Type B pancreatic cell (in vitro differentiated cells): Measurements from ENCODE around the gene PYURF. TPM values are rescaled to one million over a fixed set of nuclear protein-coding genes. Genes with fewer than 3 reads are reported as not detected.

Experiments
- DNase-seq: peaks from one replicate; pipeline ENCODE4 v3.0.0; 2021; ENCODE audit warnings: mixed read lengths; ENCODE audit not compliant: unreplicated experiment; ENCODE audit errors: extremely low spot score
- H3K27ac Mint-ChIP-seq: 2 replicates; pipeline ENCODE4 v1.8.0; 2021; ENCODE audit warnings: mild to moderate bottlenecking, mixed read lengths
- H3K27me3 Mint-ChIP-seq: 2 replicates; pipeline ENCODE4 v1.8.0; 2021; ENCODE audit warnings: mixed read lengths
- H3K36me3 Mint-ChIP-seq: 2 replicates; pipeline ENCODE4 v1.8.0; 2021; ENCODE audit warnings: mixed read lengths
- H3K4me1 Mint-ChIP-seq: one replicate; pipeline ENCODE4 v1.8.0; 2021; ENCODE audit warnings: mixed read lengths; ENCODE audit not compliant: unreplicated experiment
- H3K4me3 Mint-ChIP-seq: 2 replicates; pipeline ENCODE4 v1.8.0; 2021; ENCODE audit warnings: mild to moderate bottlenecking, mixed read lengths
- H3K9me3 Mint-ChIP-seq: 2 replicates; pipeline ENCODE4 v1.8.0; 2021; ENCODE audit warnings: mixed read lengths
- total RNA-seq: library from RNA; stranded (reverse); gene quantifications from 2 replicates; pipeline ENCODE4 v1.2.1, GENCODE V29; 2021; ENCODE audit warnings: low replicate concordance
- TF ChIP-seq, protein P1 (sequence below): fragments of 200-600 bp; sonication (generic); conservative IDR thresholded peaks from 2 replicates; pipeline ENCODE4 v1.5.0; 2021; ENCODE audit warnings: antibody characterized with exemption, mild to moderate bottlenecking

Gene PYURF
- total RNA-seq, 1 donor from 2014 or later = 58.6 TPM

- no peaks in the 10 kb centered on the region for H3K9me3 Mint-ChIP-seq
- no peaks in the 10 kb centered on the region for H3K27me3 Mint-ChIP-seq
- no peak overlapping the region for H3K4me3 Mint-ChIP-seq
- no peak overlapping the region for H3K27ac Mint-ChIP-seq
- DNase-seq = no peak
- H3K36me3 Mint-ChIP-seq = peaks cover 17% of the 10 kb centered on the region
- TF ChIP-seq, protein P1, sequence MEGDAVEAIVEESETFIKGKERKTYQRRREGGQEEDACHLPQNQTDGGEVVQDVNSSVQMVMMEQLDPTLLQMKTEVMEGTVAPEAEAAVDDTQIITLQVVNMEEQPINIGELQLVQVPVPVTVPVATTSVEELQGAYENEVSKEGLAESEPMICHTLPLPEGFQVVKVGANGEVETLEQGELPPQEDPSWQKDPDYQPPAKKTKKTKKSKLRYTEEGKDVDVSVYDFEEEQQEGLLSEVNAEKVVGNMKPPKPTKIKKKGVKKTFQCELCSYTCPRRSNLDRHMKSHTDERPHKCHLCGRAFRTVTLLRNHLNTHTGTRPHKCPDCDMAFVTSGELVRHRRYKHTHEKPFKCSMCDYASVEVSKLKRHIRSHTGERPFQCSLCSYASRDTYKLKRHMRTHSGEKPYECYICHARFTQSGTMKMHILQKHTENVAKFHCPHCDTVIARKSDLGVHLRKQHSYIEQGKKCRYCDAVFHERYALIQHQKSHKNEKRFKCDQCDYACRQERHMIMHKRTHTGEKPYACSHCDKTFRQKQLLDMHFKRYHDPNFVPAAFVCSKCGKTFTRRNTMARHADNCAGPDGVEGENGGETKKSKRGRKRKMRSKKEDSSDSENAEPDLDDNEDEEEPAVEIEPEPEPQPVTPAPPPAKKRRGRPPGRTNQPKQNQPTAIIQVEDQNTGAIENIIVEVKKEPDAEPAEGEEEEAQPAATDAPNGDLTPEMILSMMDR = no peak
- peaks cover 16% of the 10 kb centered on the region for H3K4me1 Mint-ChIP-seq
These were observed 4.7 kb downstream of the PYURF start for GRCh38 chr4:88518911-88519310.

DNA sequence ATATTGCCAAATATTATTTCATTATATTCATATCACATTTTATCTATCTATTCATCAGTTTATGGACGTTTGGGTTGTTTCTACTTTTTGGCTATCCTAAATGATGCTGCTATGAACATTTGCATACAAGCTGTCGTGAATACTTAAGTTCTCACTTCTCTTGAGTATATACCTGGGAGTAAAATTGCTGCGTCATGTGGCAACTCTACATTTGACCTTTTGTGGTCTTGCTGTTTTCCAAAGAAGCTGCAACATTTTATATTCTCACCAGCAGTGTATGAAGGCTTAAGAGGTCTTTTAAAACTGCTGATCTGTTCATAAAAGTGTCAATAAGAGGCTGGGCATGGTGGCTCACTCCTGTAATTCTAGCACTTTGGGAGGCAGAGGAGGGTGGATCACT is 5.8 kb downstream of the PYURF start:
- H3K9me3 Mint-ChIP-seq = no peaks in the 10 kb centered on the region
- H3K27ac Mint-ChIP-seq = no peak overlapping the region
- no peak for DNase-seq
- H3K4me3 Mint-ChIP-seq = no peak overlapping the region
- H3K27me3 Mint-ChIP-seq = no peaks in the 10 kb centered on the region
- peaks cover 15% of the 10 kb centered on the region for H3K4me1 Mint-ChIP-seq
- peaks cover 16% of the 10 kb centered on the region for H3K36me3 Mint-ChIP-seq
- TF ChIP-seq, protein P1 = no peak

GRCh38 chr4:88516746-88517145 is 6.8 kb downstream of the PYURF start:
- no peak overlapping the region for H3K27ac Mint-ChIP-seq
- H3K27me3 Mint-ChIP-seq = no peaks in the 10 kb centered on the region

GRCh38 chr4:88514557-88515511 is 8.7 kb downstream of the PYURF start:
- TF ChIP-seq, protein P1 = no peak
- no peak for DNase-seq
- Mint-ChIP-seq H3K36me3 (no peaks in the 10 kb centered on the region), H3K4me3 (no peak overlapping the region), H3K27ac (no peak overlapping the region), H3K27me3 (no peaks in the 10 kb centered on the region), H3K9me3 (no peaks in the 10 kb centered on the region), H3K4me1 (no peaks in the 10 kb centered on the region)

More at GRCh38 chr4:88516746-88517145, 6.8 kb downstream of the PYURF start:
- no peak for DNase-seq
- Mint-ChIP-seq H3K4me1 (peaks cover 5% of the 10 kb centered on the region), H3K4me3 (no peak overlapping the region), H3K36me3 (peaks cover 11% of the 10 kb centered on the region), H3K9me3 (no peaks in the 10 kb centered on the region)
- TF ChIP-seq, protein P1 = no peak

DNA sequence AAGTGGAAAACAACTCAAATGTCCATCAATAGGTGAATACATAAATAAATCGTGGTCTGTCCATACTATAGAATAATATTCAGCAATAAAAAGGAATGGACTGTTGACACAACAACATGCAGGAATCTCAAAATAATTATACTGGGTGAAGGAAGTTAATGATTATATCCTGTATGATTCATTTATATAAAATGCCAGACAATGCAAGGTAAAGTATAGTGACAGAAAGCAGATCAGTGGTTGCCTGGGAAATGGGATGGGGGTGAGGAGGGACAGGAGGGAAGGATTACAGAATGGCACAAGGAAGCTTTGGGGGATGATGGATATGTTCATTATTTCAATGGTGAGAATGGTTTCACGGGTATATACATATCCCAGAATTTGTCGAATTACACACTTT is 12.3 kb downstream of the PYURF start:
- TF ChIP-seq, protein P1 = no peak
- no peaks in the 10 kb centered on the region for H3K27me3 Mint-ChIP-seq
- H3K9me3 Mint-ChIP-seq = no peaks in the 10 kb centered on the region
- no peak overlapping the region for H3K4me3 Mint-ChIP-seq
- no peaks in the 10 kb centered on the region for H3K36me3 Mint-ChIP-seq
- H3K27ac Mint-ChIP-seq = no peak overlapping the region
- no peaks in the 10 kb centered on the region for H3K4me1 Mint-ChIP-seq
- DNase-seq = no peak
